Measurements from ENCODE around the gene RAB18. TPM values are rescaled to one million over a fixed set of nuclear protein-coding genes. Genes with fewer than 3 reads are reported as not detected.

Gene RAB18
- 48.3 and 55.6 TPM in 2 replicates for total RNA-seq

- ChIA-PET CTCF (interaction anchor here (1.2 kb wide), 1 partner anchor 14 kb away, joined by 3 read pairs; no protein-coding TSS in a partner anchor), POLR2A (interaction anchor here (0.6 to 1.7 kb wide), 9 partner anchors 251 to 1062 kb away, joined by 3 to 17 read pairs (median 6); partner anchors contain the start of genes ACBD5, MASTL, MPP7 and WAC)
- Mint-ChIP-seq H3K9me3 (no peaks in the 10 kb centered on the region), H3K27me3 (no peaks in the 10 kb centered on the region), H3K36me3 (ENCODE audit: low read depth) (peaks cover 20% of the 10 kb centered on the region), H3K4me3 (peak within 1 kb of the TSS; percentile 100), H3K4me1 (peaks cover 41% of the 10 kb centered on the region), H3K27ac (peak within 1 kb of the TSS; percentile 99)
- DNase-seq (peak; percentile 93), ATAC-seq (ENCODE audit: low read depth) (peak; percentile 96)
- TF ChIP-seq CTCF (IDR thresholded peaks at IDR 0.05): no peak
- intact Hi-C loops (cut with micrococcal nuclease): loop anchor here (1.0 to 5.0 kb wide), 10 partner anchors 144 to 1175 kb away; partner anchors contain the start of genes ABI1, ANKRD26 and MASTL
Observed at GRCh38 chr10:27504007-27504807, at the start of gene RAB18. Gene RAB18 (plus strand): TSS chr10:27504304. CDS start chr10:27504370, 66 bp downstream.

- no peak overlapping the region for H3K27ac Mint-ChIP-seq
- no peaks in the 10 kb centered on the region for H3K4me1 Mint-ChIP-seq
- no peak for ATAC-seq (ENCODE audit: low read depth)
- no peak for TF ChIP-seq CTCF (IDR thresholded peaks at IDR 0.05)
- no peak overlapping the region for H3K4me3 Mint-ChIP-seq
- H3K27me3 Mint-ChIP-seq: peaks cover 9% of the 10 kb centered on the region
- ChIA-PET CTCF (no interaction called here), POLR2A (no interaction called here)
- H3K36me3 Mint-ChIP-seq (ENCODE audit: low read depth): no peaks in the 10 kb centered on the region
- H3K9me3 Mint-ChIP-seq: no peaks in the 10 kb centered on the region
- DNase-seq: no peak
- intact Hi-C loops (cut with micrococcal nuclease): no loop called here
Observed at GRCh38 chr10:27454837-27455236, 49.3 kb upstream of the RAB18 start.

- ChIA-PET CTCF (no interaction called here), POLR2A (no interaction called here)
- TF ChIP-seq CTCF (IDR thresholded peaks at IDR 0.05): no peak
- intact Hi-C loops (cut with micrococcal nuclease): no loop called here
- Mint-ChIP-seq H3K27ac (no peak overlapping the region), H3K27me3 (peaks cover 14% of the 10 kb centered on the region), H3K4me3 (no peak overlapping the region), H3K36me3 (ENCODE audit: low read depth) (no peaks in the 10 kb centered on the region), H3K9me3 (no peaks in the 10 kb centered on the region), H3K4me1 (no peaks in the 10 kb centered on the region)
- ATAC-seq (ENCODE audit: low read depth) (no peak), DNase-seq (no peak)
Observed at GRCh38 chr10:27457261-27457945, 46.7 kb upstream of the RAB18 start.

GRCh38 chr10:27457966-27458365 is 46.1 kb upstream of the RAB18 start:
- peaks cover 10% of the 10 kb centered on the region for H3K27me3 Mint-ChIP-seq
- intact Hi-C loops (cut with micrococcal nuclease): no loop called here
- peaks cover under 1% of the 10 kb centered on the region for H3K4me1 Mint-ChIP-seq
- no peak overlapping the region for H3K27ac Mint-ChIP-seq
- H3K9me3 Mint-ChIP-seq: no peaks in the 10 kb centered on the region
- ATAC-seq (ENCODE audit: low read depth): no peak
- H3K36me3 Mint-ChIP-seq (ENCODE audit: low read depth): no peaks in the 10 kb centered on the region
- ChIA-PET CTCF (no interaction called here), POLR2A (no interaction called here)
- no peak for TF ChIP-seq CTCF (IDR thresholded peaks at IDR 0.05)
- H3K4me3 Mint-ChIP-seq: no peak overlapping the region
- no peak for DNase-seq

GRCh38 chr10:27461312-27461711 is 42.8 kb upstream of the RAB18 start:
- DNase-seq: no peak
- no peaks in the 10 kb centered on the region for H3K36me3 Mint-ChIP-seq (ENCODE audit: low read depth)
- H3K4me3 Mint-ChIP-seq: no peak overlapping the region
- H3K27me3 Mint-ChIP-seq: peaks cover 10% of the 10 kb centered on the region
- H3K27ac Mint-ChIP-seq: no peak overlapping the region
- H3K4me1 Mint-ChIP-seq: peaks cover 22% of the 10 kb centered on the region
- ChIA-PET POLR2A (no interaction called here), CTCF (no interaction called here)
- intact Hi-C loops (cut with micrococcal nuclease): no loop called here
- no peaks in the 10 kb centered on the region for H3K9me3 Mint-ChIP-seq
- ATAC-seq (ENCODE audit: low read depth): no peak
- TF ChIP-seq CTCF (IDR thresholded peaks at IDR 0.05): no peak
